Breast epithelium (tissue), 4 donors: Measurements from ENCODE around the gene NYAP2. TPM values are rescaled to one million over a fixed set of nuclear protein-coding genes. Genes with fewer than 3 reads are reported as not detected.

Experiments
- DNase-seq, 2 donors: peaks; one replicate each; pipeline ENCODE4 v3.0.0-alpha.2; 2019; ENCODE audit warnings: low spot score in 2 of 2
- H3K27ac ChIP-seq, 2 donors: fragments of 200-600 bp; sonication (generic) in 1 of 2; one replicate each; pipeline ENCODE4 v1.5.1; 2016 to 2019; ENCODE audit warnings: mild to moderate bottlenecking in 1 of 2
- H3K27me3 ChIP-seq, 2 donors: fragments of 200-600 bp; sonication (generic) in 1 of 2; one replicate each; pipeline versions ENCODE4 v1.5.1 to v1.6.0; 2017 to 2019; ENCODE audit warnings: control low read depth in 1 of 2, mild to moderate bottlenecking in 1 of 2
- H3K36me3 ChIP-seq: fragments of 200-600 bp; one replicate; pipeline ENCODE4 v1.5.1; 2019
- H3K4me1 ChIP-seq, 2 donors: fragments of 200-600 bp; sonication (generic); one replicate each; pipeline ENCODE4 v1.5.1; 2016 to 2019; ENCODE audit warnings: control low read depth in 1 of 2
- H3K4me3 ChIP-seq, 3 donors: fragments of 200-600 bp; sonication (generic); 1 replicate in 2 of 3; 2 replicates in 1 of 3; pipeline ENCODE4 v1.5.1; 2016 to 2019; ENCODE audit warnings: mild to moderate bottlenecking in 3 of 3, moderate library complexity in 2 of 3
- H3K9me3 ChIP-seq, 2 donors: fragments of 200-600 bp; sonication (generic) in 1 of 2; one replicate each; pipeline ENCODE4 v1.5.1; 2016 to 2019; ENCODE audit warnings: control low read depth in 1 of 2
- POLR2A ChIP-seq: fragments of 450-650 bp; IDR thresholded peaks from one replicate; pipeline ENCODE4 v1.6.1; 2016; ENCODE audit warnings: antibody characterized with exemption, mild to moderate bottlenecking, moderate library complexity
- POLR2AphosphoS5 ChIP-seq, 3 donors: sonication (generic); formaldehyde crosslinking; IDR thresholded peaks; one replicate each; pipeline ENCODE4 v1.6.1; 2017; ENCODE audit warnings: antibody characterized with exemption in 3 of 3
- intact Hi-C: fragments of 100-400 bp; cut with DNase I; formaldehyde crosslinking; loops from one replicate; pipeline ENCODE4 v1.15.1; 2023; ENCODE audit warnings: low total_unique reads
- total RNA-seq, 3 donors: library from RNA; depleted of rRNA; stranded (reverse); fragments of >200 nt; gene quantifications; one replicate each; pipeline ENCODE4 v1.1.0, GENCODE V29; 2016
- TF ChIP-seq, protein P1 (sequence below), 3 donors: fragments of 450-650 bp; IDR thresholded peaks; one replicate each; pipeline ENCODE4 v1.5.1; 2016 to 2017; ENCODE audit warnings: antibody characterized with exemption in 3 of 3, mild to moderate bottlenecking in 3 of 3, moderate library complexity in 3 of 3

NYAP2 gene
- total RNA-seq, 3 donors from 2014 or later, result 0.15 TPM; not detected in 2

DNA sequence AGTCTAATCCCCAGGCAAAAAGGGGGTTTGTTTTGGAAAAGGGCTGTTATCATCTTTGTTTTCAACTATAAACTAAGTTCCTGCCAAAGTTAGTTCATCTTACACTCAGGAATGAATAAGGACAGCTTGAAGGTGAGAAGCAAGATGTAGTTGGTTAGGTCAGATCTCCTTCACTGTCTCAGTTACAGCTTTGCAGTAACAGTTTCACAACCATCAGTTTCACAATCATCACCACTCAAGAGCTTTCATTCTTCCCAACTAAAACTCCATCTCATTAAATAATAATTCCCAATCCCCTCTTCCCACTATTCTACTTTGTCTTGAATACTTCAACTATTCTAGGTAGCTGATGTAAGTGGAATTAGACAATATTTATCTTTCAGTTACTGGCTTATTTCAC lies 200.9 kb downstream of the NYAP2 start:
- Histone ChIP-seq H3K36me3 (no peaks in the 10 kb centered on the region), H3K4me1 (no peaks in the 10 kb centered on the region), H3K4me3 (no peak overlapping the region), H3K9me3 (peaks cover 0 to 11% of the 10 kb centered on the region in 2 donors), H3K27ac (no peak overlapping the region), H3K27me3 (no peaks in the 10 kb centered on the region)
- intact Hi-C loops, result no loop called here
- DNase-seq, result no peak
- TF ChIP-seq, protein P1, sequence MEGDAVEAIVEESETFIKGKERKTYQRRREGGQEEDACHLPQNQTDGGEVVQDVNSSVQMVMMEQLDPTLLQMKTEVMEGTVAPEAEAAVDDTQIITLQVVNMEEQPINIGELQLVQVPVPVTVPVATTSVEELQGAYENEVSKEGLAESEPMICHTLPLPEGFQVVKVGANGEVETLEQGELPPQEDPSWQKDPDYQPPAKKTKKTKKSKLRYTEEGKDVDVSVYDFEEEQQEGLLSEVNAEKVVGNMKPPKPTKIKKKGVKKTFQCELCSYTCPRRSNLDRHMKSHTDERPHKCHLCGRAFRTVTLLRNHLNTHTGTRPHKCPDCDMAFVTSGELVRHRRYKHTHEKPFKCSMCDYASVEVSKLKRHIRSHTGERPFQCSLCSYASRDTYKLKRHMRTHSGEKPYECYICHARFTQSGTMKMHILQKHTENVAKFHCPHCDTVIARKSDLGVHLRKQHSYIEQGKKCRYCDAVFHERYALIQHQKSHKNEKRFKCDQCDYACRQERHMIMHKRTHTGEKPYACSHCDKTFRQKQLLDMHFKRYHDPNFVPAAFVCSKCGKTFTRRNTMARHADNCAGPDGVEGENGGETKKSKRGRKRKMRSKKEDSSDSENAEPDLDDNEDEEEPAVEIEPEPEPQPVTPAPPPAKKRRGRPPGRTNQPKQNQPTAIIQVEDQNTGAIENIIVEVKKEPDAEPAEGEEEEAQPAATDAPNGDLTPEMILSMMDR (IDR thresholded peaks at IDR 0.05), result no peak
- no peak for TF ChIP-seq POLR2A

GRCh38 chr2:225600865-225601264 lies 201.4 kb downstream of the NYAP2 start:
- Histone ChIP-seq H3K9me3 (peaks cover 0 to 11% of the 10 kb centered on the region in 2 donors), H3K4me1 (no peaks in the 10 kb centered on the region), H3K27ac (no peak overlapping the region), H3K27me3 (no peaks in the 10 kb centered on the region), H3K4me3 (no peak overlapping the region), H3K36me3 (no peaks in the 10 kb centered on the region)
- TF ChIP-seq POLR2AphosphoS5 (IDR thresholded peaks at IDR 0.05) (no peak), POLR2A (no peak)
- TF ChIP-seq, protein P1 (IDR thresholded peaks at IDR 0.05), result no peak
- intact Hi-C loops, result no loop called here
- DNase-seq, result no peak

GRCh38 chr2:225602205-225602604 lies 202.7 kb downstream of the NYAP2 start:
- TF ChIP-seq POLR2AphosphoS5 (IDR thresholded peaks at IDR 0.05) (no peak), POLR2A (no peak)
- TF ChIP-seq, protein P1 (IDR thresholded peaks at IDR 0.05), result no peak
- intact Hi-C loops, result no loop called here
- Histone ChIP-seq H3K36me3 (no peaks in the 10 kb centered on the region), H3K27me3 (no peaks in the 10 kb centered on the region), H3K4me1 (no peaks in the 10 kb centered on the region), H3K4me3 (no peak overlapping the region), H3K27ac (no peak overlapping the region), H3K9me3 (peaks cover 0 to 11% of the 10 kb centered on the region in 2 donors)
- no peak for DNase-seq

GRCh38 chr2:225608136-225608535 lies 208.6 kb downstream of the NYAP2 start:
- Histone ChIP-seq H3K4me3 (no peak overlapping the region), H3K36me3 (no peaks in the 10 kb centered on the region), H3K9me3 (no peaks in the 10 kb centered on the region), H3K4me1 (no peaks in the 10 kb centered on the region), H3K27me3 (no peaks in the 10 kb centered on the region), H3K27ac (no peak overlapping the region)
- intact Hi-C loops, result no loop called here
- TF ChIP-seq POLR2A, result no peak
- TF ChIP-seq POLR2AphosphoS5 (IDR thresholded peaks at IDR 0.05), result no peak
- TF ChIP-seq, protein P1 (IDR thresholded peaks at IDR 0.05), result no peak
- DNase-seq, result no peak

- H3K27me3 ChIP-seq, result no peaks in the 10 kb centered on the region
- intact Hi-C loops, result no loop called here
- no peaks in the 10 kb centered on the region for H3K36me3 ChIP-seq
- DNase-seq, result no peak
- no peak overlapping the region for H3K27ac ChIP-seq
- H3K4me1 ChIP-seq, result no peaks in the 10 kb centered on the region
- no peak overlapping the region for H3K4me3 ChIP-seq
- no peaks in the 10 kb centered on the region for H3K9me3 ChIP-seq
- no peak for TF ChIP-seq POLR2AphosphoS5 (IDR thresholded peaks at IDR 0.05)
- TF ChIP-seq, protein P1 (IDR thresholded peaks at IDR 0.05), result no peak
- no peak for TF ChIP-seq POLR2A
Measured at GRCh38 chr2:225612636-225613035, 213.1 kb downstream of the NYAP2 start.
